ENCODE data around the gene ATP9A. TPM values are rescaled to one million over a fixed set of nuclear protein-coding genes. Genes with fewer than 3 reads are reported as not detected.

The ATP9A gene
- total RNA-seq, 1 experiment from 2014 or later = 16.8 TPM

DNA sequence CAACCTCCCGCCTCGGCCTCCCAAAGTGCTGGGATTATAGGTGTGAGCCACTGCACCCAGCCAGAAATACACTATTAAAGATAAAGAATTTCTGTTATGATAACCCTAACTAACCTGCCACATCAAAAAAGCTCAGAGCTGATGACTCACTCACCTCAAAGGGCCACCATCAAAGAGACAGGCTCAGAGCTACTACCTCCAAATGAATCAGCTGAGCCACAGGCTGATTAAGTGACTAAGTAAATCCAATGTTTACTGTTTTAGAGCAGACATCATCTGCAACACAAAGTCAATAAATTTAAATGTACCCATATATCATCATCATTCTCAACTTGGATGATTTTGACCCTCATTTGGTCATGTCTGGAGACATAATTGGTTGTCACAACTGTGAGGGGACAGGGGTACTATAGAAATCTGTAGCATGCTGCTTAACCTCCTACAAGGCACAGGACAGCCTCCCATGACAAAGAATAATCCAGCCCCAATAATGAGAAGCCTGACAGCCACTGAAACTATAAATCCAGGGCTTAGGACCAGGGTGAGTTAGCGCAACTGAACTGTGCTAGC is 106.5 kb downstream of the ATP9A start (continued):
- TF ChIP-seq, protein P1, sequence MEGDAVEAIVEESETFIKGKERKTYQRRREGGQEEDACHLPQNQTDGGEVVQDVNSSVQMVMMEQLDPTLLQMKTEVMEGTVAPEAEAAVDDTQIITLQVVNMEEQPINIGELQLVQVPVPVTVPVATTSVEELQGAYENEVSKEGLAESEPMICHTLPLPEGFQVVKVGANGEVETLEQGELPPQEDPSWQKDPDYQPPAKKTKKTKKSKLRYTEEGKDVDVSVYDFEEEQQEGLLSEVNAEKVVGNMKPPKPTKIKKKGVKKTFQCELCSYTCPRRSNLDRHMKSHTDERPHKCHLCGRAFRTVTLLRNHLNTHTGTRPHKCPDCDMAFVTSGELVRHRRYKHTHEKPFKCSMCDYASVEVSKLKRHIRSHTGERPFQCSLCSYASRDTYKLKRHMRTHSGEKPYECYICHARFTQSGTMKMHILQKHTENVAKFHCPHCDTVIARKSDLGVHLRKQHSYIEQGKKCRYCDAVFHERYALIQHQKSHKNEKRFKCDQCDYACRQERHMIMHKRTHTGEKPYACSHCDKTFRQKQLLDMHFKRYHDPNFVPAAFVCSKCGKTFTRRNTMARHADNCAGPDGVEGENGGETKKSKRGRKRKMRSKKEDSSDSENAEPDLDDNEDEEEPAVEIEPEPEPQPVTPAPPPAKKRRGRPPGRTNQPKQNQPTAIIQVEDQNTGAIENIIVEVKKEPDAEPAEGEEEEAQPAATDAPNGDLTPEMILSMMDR (IDR thresholded peaks at IDR 0.05 in 2 of 3, conservative IDR thresholded peaks at IDR 0.05 in 1 of 3; ENCODE audit: borderline replicate concordance in 1 of 3, insufficient read depth in 1 of 3, low read depth in 2 of 3, low read length in 2 of 3) = no peak
- peak; percentile 39; the same call in 1 of the 2 replicates for TF ChIP-seq EGR1 (IDR thresholded peaks at IDR 0.05; ENCODE audit: low read depth)
- TF ChIP-seq SRF (IDR thresholded peaks at IDR 0.05; ENCODE audit: low read depth) = peak; percentile 84
- TF ChIP-seq, protein P2, sequence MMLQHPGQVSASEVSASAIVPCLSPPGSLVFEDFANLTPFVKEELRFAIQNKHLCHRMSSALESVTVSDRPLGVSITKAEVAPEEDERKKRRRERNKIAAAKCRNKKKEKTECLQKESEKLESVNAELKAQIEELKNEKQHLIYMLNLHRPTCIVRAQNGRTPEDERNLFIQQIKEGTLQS (IDR thresholded peaks at IDR 0.05) = peak; percentile 72
- TF ChIP-seq CBX3 (IDR thresholded peaks at IDR 0.05; ENCODE audit: low read depth) = peak; percentile 90
- peak; percentile 98 for TF ChIP-seq SIN3A (IDR thresholded peaks at IDR 0.05; ENCODE audit: low read depth)
- TF ChIP-seq CEBPB (IDR thresholded peaks at IDR 0.05; ENCODE audit: low read depth) = peak; percentile 93
- peak; percentile 100 for TF ChIP-seq JUND (IDR thresholded peaks at IDR 0.05)
- no peak for TF ChIP-seq EZH2phosphoT487 (IDR thresholded peaks at IDR 0.05; ENCODE audit: borderline replicate concordance)

DNA sequence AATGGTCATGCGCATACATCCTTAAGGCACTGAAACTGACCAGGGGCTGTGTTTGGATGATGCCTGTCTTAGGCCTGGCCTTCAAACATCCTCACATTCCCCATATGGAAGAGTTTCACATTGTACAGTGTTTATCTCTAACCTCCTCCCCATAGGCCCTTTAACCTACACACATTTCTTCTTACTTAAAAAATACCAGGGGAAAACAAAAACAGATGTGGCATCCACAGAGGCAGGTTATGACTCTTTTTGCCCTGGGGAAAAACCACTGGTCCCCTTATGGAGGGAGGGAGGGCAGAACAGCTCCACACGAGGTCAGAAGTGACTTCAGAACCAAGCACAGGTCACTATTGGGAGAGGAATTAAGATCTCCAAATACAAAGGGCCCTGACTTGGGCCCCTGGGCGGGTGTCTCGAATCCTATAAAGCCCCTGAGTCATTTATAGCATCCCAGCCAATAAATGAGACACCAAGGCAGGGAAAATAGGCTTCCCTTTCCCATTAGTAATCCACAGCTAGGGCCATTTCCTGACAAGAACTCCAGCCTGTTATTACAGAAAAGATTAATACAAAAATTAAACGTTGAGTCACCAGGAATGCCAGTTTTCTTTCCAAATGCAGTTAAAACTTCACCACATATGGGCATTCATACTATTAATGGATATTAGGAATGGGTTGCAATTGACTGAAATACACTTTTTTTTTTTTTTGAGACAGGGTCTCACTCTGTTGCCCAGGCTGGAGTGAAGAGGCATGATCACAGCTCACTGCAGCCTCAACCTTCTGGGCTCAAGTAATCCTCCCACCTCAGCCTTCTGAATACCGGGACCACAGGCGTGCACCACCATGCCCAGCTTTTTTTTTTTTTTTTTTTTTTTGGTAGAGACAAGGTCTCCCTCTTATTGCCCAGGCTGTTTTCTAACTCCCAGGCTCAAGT is 107.2 kb downstream of the ATP9A start:
- Histone ChIP-seq H3K27ac (ENCODE audit: low read depth, low read length) (peak overlapping the region; percentile 41), H2AFZ (ENCODE audit: low read depth, low read length, poor library complexity, severe bottlenecking) (no peak overlapping the region), H3K9ac (ENCODE audit: low read length) (peak overlapping the region; percentile 19), H3K27me3 (ENCODE audit: insufficient read depth, low read length) (no peaks in the 10 kb centered on the region), H3K79me2 (ENCODE audit: insufficient read depth, low read length) (no peaks in the 10 kb centered on the region), H3K36me3 (ENCODE audit: control insufficient read depth in 1 of 2, insufficient read depth in 2 of 2, low read length in 2 of 2) (0 out of 4 replicates have a peak, but pooled peaks cover 0 to 3% of the 10 kb centered on the region in 2 experiments), H3K4me2 (ENCODE audit: low read length) (peak overlapping the region; percentile 64), H3K9me2 (ENCODE audit: insufficient read depth) (no peaks in the 10 kb centered on the region), H3K4me3 (replicated peaks in 1 of 2; ENCODE audit: low read depth in 1 of 2, low read length in 2 of 2) (peak overlapping the region in 1 of 2 experiments; percentile 0; a peak in 1 of 4 replicates), H3K9me3 (ENCODE audit: control insufficient read depth in 1 of 2, insufficient read depth in 1 of 2, low read depth in 1 of 2, low read length in 2 of 2) (no peaks in the 10 kb centered on the region), H3K4me1 (ENCODE audit: control insufficient read depth in 1 of 2, insufficient read depth in 2 of 2, low read length in 2 of 2) (peaks cover 32 to 44% of the 10 kb centered on the region in 2 experiments), H4K20me1 (ENCODE audit: insufficient read depth) (no peaks in the 10 kb centered on the region)
- BruUV-seq (replicated peaks) = no TSS peak
- ChIA-PET CTCF (interaction anchor here (1.0 to 1.9 kb wide), 4 partner anchors 18 to 288 kb away, joined by 3 to 5 read pairs (median 4); no protein-coding TSS in a partner anchor), POLR2A (interaction anchor here (1.5 kb wide), 1 partner anchor 89 kb away, joined by 3 read pairs; no protein-coding TSS in a partner anchor), RAD21 (ENCODE audit: low non-redundant PET in 1 of 2, low total read pairs in 2 of 2, uncharacterized antibody in 2 of 2, unreplicated experiment in 2 of 2) (no interaction called here)
- ATAC-seq (peak; percentile 56), DNase-seq (ENCODE audit: low read depth, low spot score) (peak; percentile 23)
- intact Hi-C loops (cut with micrococcal nuclease) = no loop called here
- peak; percentile 40; the same call in 1 of the 2 replicates for TF ChIP-seq JUND (IDR thresholded peaks at IDR 0.05)
- TF ChIP-seq, protein P3, sequence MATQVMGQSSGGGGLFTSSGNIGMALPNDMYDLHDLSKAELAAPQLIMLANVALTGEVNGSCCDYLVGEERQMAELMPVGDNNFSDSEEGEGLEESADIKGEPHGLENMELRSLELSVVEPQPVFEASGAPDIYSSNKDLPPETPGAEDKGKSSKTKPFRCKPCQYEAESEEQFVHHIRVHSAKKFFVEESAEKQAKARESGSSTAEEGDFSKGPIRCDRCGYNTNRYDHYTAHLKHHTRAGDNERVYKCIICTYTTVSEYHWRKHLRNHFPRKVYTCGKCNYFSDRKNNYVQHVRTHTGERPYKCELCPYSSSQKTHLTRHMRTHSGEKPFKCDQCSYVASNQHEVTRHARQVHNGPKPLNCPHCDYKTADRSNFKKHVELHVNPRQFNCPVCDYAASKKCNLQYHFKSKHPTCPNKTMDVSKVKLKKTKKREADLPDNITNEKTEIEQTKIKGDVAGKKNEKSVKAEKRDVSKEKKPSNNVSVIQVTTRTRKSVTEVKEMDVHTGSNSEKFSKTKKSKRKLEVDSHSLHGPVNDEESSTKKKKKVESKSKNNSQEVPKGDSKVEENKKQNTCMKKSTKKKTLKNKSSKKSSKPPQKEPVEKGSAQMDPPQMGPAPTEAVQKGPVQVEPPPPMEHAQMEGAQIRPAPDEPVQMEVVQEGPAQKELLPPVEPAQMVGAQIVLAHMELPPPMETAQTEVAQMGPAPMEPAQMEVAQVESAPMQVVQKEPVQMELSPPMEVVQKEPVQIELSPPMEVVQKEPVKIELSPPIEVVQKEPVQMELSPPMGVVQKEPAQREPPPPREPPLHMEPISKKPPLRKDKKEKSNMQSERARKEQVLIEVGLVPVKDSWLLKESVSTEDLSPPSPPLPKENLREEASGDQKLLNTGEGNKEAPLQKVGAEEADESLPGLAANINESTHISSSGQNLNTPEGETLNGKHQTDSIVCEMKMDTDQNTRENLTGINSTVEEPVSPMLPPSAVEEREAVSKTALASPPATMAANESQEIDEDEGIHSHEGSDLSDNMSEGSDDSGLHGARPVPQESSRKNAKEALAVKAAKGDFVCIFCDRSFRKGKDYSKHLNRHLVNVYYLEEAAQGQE (IDR thresholded peaks at IDR 0.05; ENCODE audit: low read depth) = no peak

Measured in HCT116 (cell line).